ENCODE measurements around the gene ARHGEF35. TPM values are rescaled to one million over a fixed set of nuclear protein-coding genes. Genes with fewer than 3 reads are reported as not detected.
"Not testable (repeated sequence)": the region's sequence is repeated elsewhere in the genome, so short reads cannot be mapped to it uniquely, and the experiment has no call there.

Gene ARHGEF35
- total RNA-seq, 3 donors from 2014 or later, result 4.3 to 31.8 (median 15.4) TPM

GRCh38 chr7:144174613-144175012, 21.0 kb downstream of the ARHGEF35 start:
- TF ChIP-seq POLR2AphosphoS5 (IDR thresholded peaks at IDR 0.05) (no peak), POLR2A (IDR thresholded peaks at IDR 0.05) (no peak), CTCF (IDR thresholded peaks at IDR 0.05) (no peak)
- no peaks in the 10 kb centered on the region for H3K36me3 ChIP-seq
- intact Hi-C loops (cut with DNase I; ENCODE audit: low total_unique reads), result no loop called here

GRCh38 chr7:144171594-144172350, 23.9 kb downstream of the ARHGEF35 start:
- intact Hi-C loops (cut with DNase I; ENCODE audit: low total_unique reads); H3K36me3 ChIP-seq; H3K4me1 ChIP-seq; H3K4me3 ChIP-seq; H3K9me3 ChIP-seq; DNase-seq (ENCODE audit: low spot score in 2 of 2); H3K27ac ChIP-seq; H3K27me3 ChIP-seq: not testable (repeated sequence)

More at GRCh38 chr7:144174613-144175012, 21.0 kb downstream of the ARHGEF35 start:
- no peak for DNase-seq (ENCODE audit: low spot score in 2 of 2)
- Histone ChIP-seq H3K27ac (no peak overlapping the region), H3K4me3 (no peak overlapping the region), H3K9me3 (no peaks in the 10 kb centered on the region), H3K27me3 (no peaks in the 10 kb centered on the region), H3K4me1 (no peaks in the 10 kb centered on the region)

- no peaks in the 10 kb centered on the region for H3K4me1 ChIP-seq
- H3K4me3 ChIP-seq, result no peak overlapping the region
- DNase-seq (ENCODE audit: low spot score in 2 of 2), result no peak
- intact Hi-C loops (cut with DNase I; ENCODE audit: low total_unique reads), result no loop called here
- no peak overlapping the region for H3K27ac ChIP-seq
- H3K9me3 ChIP-seq, result no peaks in the 10 kb centered on the region
- TF ChIP-seq POLR2A (IDR thresholded peaks at IDR 0.05) (no peak), POLR2AphosphoS5 (IDR thresholded peaks at IDR 0.05) (no peak), CTCF (IDR thresholded peaks at IDR 0.05) (no peak)
- H3K27me3 ChIP-seq, result no peaks in the 10 kb centered on the region
- H3K36me3 ChIP-seq, result no peaks in the 10 kb centered on the region
Observed at GRCh38 chr7:144164784-144165183, 30.8 kb downstream of the ARHGEF35 start.

GRCh38 chr7:144158861-144159260, 36.8 kb downstream of the ARHGEF35 start:
- no peak for TF ChIP-seq CTCF (IDR thresholded peaks at IDR 0.05)
- TF ChIP-seq POLR2A (IDR thresholded peaks at IDR 0.05), result no peak
- no peak for TF ChIP-seq POLR2AphosphoS5 (IDR thresholded peaks at IDR 0.05)
- H3K4me1 ChIP-seq, result no peaks in the 10 kb centered on the region
- no peaks in the 10 kb centered on the region for H3K27me3 ChIP-seq
- no peaks in the 10 kb centered on the region for H3K36me3 ChIP-seq
- intact Hi-C loops (cut with DNase I; ENCODE audit: low total_unique reads), result no loop called here
- H3K9me3 ChIP-seq, result no peaks in the 10 kb centered on the region
- no peak overlapping the region for H3K27ac ChIP-seq
- H3K4me3 ChIP-seq, result no peak overlapping the region
- DNase-seq (ENCODE audit: low spot score in 2 of 2), result no peak

GRCh38 chr7:144148224-144148827, 47.3 kb downstream of the ARHGEF35 start:
- H3K36me3 ChIP-seq, result no peaks in the 10 kb centered on the region
- no peaks in the 10 kb centered on the region for H3K27me3 ChIP-seq
- H3K4me1 ChIP-seq, result no peaks in the 10 kb centered on the region
- no peak for TF ChIP-seq POLR2A (IDR thresholded peaks at IDR 0.05)
- TF ChIP-seq POLR2AphosphoS5 (IDR thresholded peaks at IDR 0.05), result no peak
- TF ChIP-seq CTCF (IDR thresholded peaks at IDR 0.05), result no peak
- no peak for DNase-seq (ENCODE audit: low spot score in 2 of 2)
- peaks cover 18 to 21% of the 10 kb centered on the region in 2 donors for H3K9me3 ChIP-seq
- intact Hi-C loops (cut with DNase I; ENCODE audit: low total_unique reads), result no loop called here
- H3K4me3 ChIP-seq, result no peak overlapping the region
- H3K27ac ChIP-seq, result no peak overlapping the region
